K562 (cell line): ENCODE data around the gene CLASP1. TPM values are rescaled to one million over a fixed set of nuclear protein-coding genes. Genes with fewer than 3 reads are reported as not detected.

Source experiments
- ATF6 ChIP-seq: sonication (generic); formaldehyde crosslinking; IDR thresholded peaks from 2 replicates; pipeline ENCODE4 v1.4.0; 2020; ENCODE audit warnings: mild to moderate bottlenecking, missing genetic modification reagents
- BACH1 ChIP-seq: fragments of 200-800 bp; sonication (Bioruptor generic); IDR thresholded peaks from 2 replicates; pipeline ENCODE4 v1.6.1; 2016; ENCODE audit warnings: missing genetic modification characterization, missing compliant biosample characterization
- CUX1 ChIP-seq: fragments of 200-800 bp; sonication (Bioruptor generic); IDR thresholded peaks from 2 replicates; pipeline ENCODE4 v1.6.1; 2016; ENCODE audit warnings: missing genetic modification characterization, missing compliant biosample characterization
- FOXK2 ChIP-seq, 2 experiments: fragments of 450-650 bp; IDR thresholded peaks in 1 of 2; conservative IDR thresholded peaks in 1 of 2; 2 replicates each; pipeline ENCODE4 v1.6.1; 2016; ENCODE audit warnings: low read depth in 2 of 2, mild to moderate bottlenecking in 1 of 2
- GATAD2B ChIP-seq: fragments of 450-650 bp; IDR thresholded peaks from 2 replicates; pipeline ENCODE4 v1.6.1; 2017; ENCODE audit warnings: mild to moderate bottlenecking, borderline replicate concordance
- HDAC8 ChIP-seq: fragments of 450-650 bp; IDR thresholded peaks from 2 replicates; pipeline ENCODE4 v1.6.1; 2016; ENCODE audit warnings: mild to moderate bottlenecking, missing genetic modification characterization, moderate library complexity, missing compliant biosample characterization
- IFI16 ChIP-seq: fragments of 250-450 bp; sonication (Bioruptor Pico); IDR thresholded peaks from 2 replicates; pipeline ENCODE4 v2.1.2; 2022; ENCODE audit warnings: mild to moderate bottlenecking, inconsistent platforms
- ILK ChIP-seq: fragments of 450-650 bp; IDR thresholded peaks from 2 replicates; pipeline ENCODE4 v1.6.1; 2016; ENCODE audit warnings: missing genetic modification characterization, low read depth, mild to moderate bottlenecking, missing compliant biosample characterization, moderate library complexity, borderline replicate concordance
- MNT ChIP-seq, 2 experiments: fragments of 450-650 bp; conservative IDR thresholded peaks; 2 replicates each; pipeline ENCODE4 v1.6.1; 2017; ENCODE audit warnings: mild to moderate bottlenecking in 2 of 2, moderate library complexity in 2 of 2
- PRDM10 ChIP-seq: fragments of 450-650 bp; IDR thresholded peaks from 2 replicates; pipeline ENCODE4 v1.6.1; 2018; ENCODE audit not compliant: partially characterized antibody
- SMARCA4 ChIP-seq: fragments of 450-650 bp; IDR thresholded peaks from 2 replicates; pipeline ENCODE4 v1.6.1; 2016
- SREBF1 ChIP-seq: fragments of 150-350 bp; IDR thresholded peaks from 2 replicates; pipeline ENCODE4 v1.6.1; 2014; ENCODE audit warnings: antibody characterized with exemption, low read depth, low read length, borderline replicate concordance
- ZFP36 ChIP-seq: fragments of 150-350 bp; IDR thresholded peaks from 2 replicates; pipeline ENCODE4 v1.6.1; 2018; ENCODE audit warnings: low read length, low read depth; ENCODE audit not compliant: partially characterized antibody
- ZNF174 ChIP-seq: fragments of 250-450 bp; sonication (Bioruptor Pico); IDR thresholded peaks from 2 replicates; pipeline ENCODE4 v1.4.0; 2020; ENCODE audit warnings: mild to moderate bottlenecking
- ZNF197 ChIP-seq: fragments of 200-800 bp; sonication (Bioruptor generic); IDR thresholded peaks from 2 replicates; pipeline ENCODE4 v1.6.1; 2016; ENCODE audit warnings: low read depth, missing genetic modification characterization, missing compliant biosample characterization
- polyA plus RNA-seq, 8 experiments: library from polyadenylated mRNA; depleted of rRNA in 4 of 8; stranded (reverse) in 5 of 8; unstranded in 3 of 8; fragments of >200 nt; fragmentation: Nextera tagmentation in 2 of 8; fragmentation: Illumina TruSeq in 1 of 8; extraction: Ambion mirVana in 2 of 8; extraction: Trizol in 1 of 8; gene quantifications; 2 replicates each; pipeline versions ENCODE4 v1.2.1 to v1.2.3, GENCODE V29; 2011 to 2014; ENCODE audit warnings: inconsistent platforms in 1 of 8, missing spikeins in 1 of 8
- total RNA-seq, 7 experiments: library from RNA; depleted of rRNA in 6 of 7; stranded (reverse); fragments of >200 nt in 6 of 7; fragmentation: Illumina TruSeq in 2 of 7; extraction: Trizol in 2 of 7; gene quantifications; 2 replicates each; pipeline versions ENCODE4 v1.2.1 to v1.2.3, GENCODE V29; 2011 to 2021; ENCODE audit warnings: low replicate concordance in 1 of 7

Gene CLASP1
- total and polyA plus RNA-seq, 9 of the 15 experiments (the other 6 are each of a cell fraction or from before 2014, with no cell fraction given): 1.7 to 40.3 (median 20.7) TPM

- TF ChIP-seq HDAC8 (tag) (no peak), ZNF174 (CRISPR knock-in tag) (no peak), MNT (conservative IDR thresholded peaks at IDR 0.05) (peak in 1 of 2 experiments; percentile 41; a peak in 1 of 4 replicates), ZNF197 (CRISPR knock-in tag) (no peak), ATF6 (CRISPR knock-in tag) (no peak), IFI16 (no peak), GATAD2B (0 out of 2 replicates have a peak, but pooled peaks have one; percentile 28), CUX1 (CRISPR knock-in tag) (no peak), FOXK2 (conservative IDR thresholded peaks at IDR 0.05 in 1 of 2, IDR thresholded peaks at IDR 0.05 in 1 of 2; ENCODE audit: low read depth in 2 of 2) (peak; percentile 93 to 95), SMARCA4 (peak; percentile 83), ZFP36 (no peak), ILK (no peak), SREBF1 (no peak), PRDM10 (no peak), BACH1 (no peak)
Observed at GRCh38 chr2:121627525-121628050, 21.7 kb downstream of the CLASP1 start (continued).
